GM18870 (cell line): Measurements from ENCODE around the gene DIP2A.
"Not testable (repeated sequence)": the region's sequence is repeated elsewhere in the genome, so short reads cannot be mapped to it uniquely, and the experiment has no call there.

Experiments
- ATAC-seq: cut with Tn5 transposase; IDR thresholded peaks from one replicate; pipeline ENCODE4 v1.9.1; 2021; ENCODE audit warnings: moderate library complexity; ENCODE audit not compliant: unreplicated experiment

The DIP2A gene

DNA sequence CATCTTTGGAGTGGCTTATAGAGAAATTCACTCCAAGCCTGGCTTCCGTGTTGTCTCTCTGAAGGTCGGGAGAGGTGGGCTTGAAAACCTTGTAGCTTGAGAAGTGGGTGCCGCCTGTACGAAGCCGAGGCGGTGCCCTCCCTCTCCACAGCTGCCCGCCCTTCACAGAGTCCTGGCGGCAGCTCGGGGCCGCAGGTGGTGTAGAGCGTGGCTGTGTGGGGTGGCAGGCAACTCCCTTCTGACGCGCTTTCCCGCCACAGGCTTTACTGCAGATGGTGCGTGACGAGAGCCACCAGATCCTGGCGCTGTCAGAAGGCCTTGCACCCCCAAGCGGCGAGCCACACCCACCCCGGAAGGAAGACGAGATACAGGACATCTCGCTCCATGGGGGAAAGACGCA lies 33.1 kb upstream of the DIP2A start:
- ATAC-seq = no peak

DNA sequence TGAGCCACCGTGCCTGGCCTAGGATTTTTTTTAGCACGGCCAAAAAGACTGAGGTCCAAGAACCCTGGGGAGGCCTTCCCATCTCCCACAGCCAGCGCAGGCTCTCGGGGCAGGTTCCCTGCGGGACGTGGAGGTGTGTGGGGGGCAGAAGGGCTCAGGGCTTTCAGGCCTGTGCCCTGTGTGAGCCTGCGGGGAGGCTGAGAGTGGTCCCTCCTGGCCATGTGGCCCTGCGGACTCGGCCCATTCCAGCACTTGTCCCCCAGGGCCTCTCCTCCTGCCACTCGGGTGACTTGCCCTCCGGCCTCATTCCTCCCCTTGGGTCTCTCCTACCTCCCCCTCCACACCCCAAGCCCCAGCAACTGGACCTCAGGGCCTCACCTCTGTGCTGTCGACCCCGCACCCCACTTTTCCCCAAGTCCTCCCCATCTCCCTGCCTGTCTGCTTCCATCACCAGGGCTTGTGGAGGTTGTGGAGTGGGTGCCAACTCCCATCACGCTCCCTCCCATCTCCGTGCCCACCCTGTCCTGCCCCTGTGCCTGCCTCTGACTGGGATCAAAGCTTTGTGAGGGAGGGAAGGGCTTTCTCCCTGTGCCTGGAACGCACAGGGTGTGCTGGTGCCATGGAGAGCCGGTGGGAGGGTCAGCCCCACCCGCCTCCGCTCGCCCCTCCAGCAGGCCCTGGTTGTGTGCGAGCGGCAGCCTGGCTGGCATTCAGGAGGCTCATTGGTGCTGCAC lies 32.2 kb upstream of the DIP2A start:
- no peak for ATAC-seq

DNA sequence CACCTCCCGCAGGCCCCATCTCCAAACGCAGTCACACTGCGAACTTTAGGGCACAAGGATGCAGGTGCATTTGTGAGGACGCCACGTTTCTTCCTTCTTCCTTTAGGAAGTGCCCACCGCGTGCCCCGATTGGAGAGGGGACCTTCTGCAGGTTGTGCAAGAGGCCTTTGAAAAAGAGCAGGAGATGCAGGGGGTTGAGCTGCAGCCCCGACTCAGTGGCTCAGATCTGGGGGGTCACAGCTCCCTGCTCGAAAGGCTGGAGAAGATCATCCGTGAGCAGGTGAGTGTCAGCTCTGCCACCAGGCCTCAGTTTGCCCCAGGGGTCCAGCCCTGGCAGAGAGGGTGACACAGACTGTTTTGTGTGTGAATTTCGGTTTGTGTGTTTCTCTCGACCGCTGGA lies 31.2 kb upstream of the DIP2A start:
- ATAC-seq = no peak

GRCh38 chr21:46428286-46428685 lies 30.4 kb upstream of the DIP2A start:
- ATAC-seq = no peak

- ATAC-seq = no peak
These were observed 29.5 kb upstream of the DIP2A start for GRCh38 chr21:46428987-46429710.

DNA sequence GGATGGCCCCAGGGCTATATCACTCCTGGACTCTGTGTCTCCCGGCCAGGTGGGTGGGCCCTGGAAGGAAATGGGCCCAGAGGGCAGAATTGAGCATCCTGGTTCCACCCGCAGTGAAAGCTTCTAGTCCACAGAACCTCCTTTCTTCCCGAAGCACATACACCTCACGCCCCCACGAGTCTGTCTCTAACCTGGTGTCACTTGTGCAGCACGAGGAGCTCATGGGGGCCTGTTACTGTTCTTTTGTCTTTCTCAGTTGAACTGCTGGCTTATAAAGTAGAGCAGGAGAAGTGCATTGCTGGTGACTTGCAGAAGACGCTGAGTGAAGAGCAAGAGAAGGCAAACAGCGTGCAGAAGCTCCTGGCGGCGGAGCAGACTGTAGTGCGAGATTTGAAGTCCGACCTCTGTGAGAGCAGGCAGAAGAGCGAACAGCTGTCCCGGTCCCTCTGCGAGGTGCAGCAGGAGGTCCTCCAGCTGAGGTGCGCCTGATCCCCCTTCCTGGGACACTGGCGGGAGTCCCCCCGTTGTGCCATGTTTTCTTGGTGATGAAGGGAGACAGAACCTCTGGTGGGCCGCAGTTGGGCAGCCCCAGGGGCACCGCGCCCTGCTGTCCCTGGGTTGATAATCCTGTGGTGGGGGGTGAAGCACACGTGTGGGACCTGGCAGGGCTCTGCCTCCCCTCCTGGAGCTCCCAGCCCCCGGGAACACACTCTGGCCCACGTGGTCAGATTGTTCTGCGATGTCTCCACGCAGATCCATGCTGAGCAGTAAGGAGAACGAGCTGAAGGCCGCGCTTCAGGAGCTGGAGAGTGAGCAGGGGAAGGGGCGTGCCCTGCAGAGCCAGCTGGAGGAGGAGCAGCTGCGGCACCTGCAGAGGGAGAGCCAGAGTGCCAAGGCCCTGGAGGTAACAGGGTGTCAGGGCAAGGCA lies 28.7 kb upstream of the DIP2A start:
- ATAC-seq = no peak

DNA sequence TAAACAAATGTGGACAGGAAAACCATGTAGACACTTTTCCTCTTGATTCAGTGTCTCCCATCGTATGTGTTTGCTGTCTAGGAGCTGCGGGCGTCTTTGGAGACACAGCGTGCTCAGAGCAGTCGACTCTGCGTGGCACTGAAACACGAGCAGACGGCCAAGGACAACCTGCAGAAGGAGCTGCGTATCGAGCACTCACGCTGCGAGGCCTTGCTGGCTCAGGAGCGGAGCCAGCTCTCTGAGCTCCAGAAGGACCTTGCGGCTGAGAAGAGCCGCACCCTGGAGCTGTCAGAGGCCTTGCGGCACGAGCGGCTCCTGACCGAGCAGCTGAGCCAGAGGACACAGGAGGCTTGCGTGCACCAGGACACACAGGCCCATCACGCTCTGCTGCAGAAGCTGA lies 27.2 kb upstream of the DIP2A start:
- ATAC-seq = no peak

DNA sequence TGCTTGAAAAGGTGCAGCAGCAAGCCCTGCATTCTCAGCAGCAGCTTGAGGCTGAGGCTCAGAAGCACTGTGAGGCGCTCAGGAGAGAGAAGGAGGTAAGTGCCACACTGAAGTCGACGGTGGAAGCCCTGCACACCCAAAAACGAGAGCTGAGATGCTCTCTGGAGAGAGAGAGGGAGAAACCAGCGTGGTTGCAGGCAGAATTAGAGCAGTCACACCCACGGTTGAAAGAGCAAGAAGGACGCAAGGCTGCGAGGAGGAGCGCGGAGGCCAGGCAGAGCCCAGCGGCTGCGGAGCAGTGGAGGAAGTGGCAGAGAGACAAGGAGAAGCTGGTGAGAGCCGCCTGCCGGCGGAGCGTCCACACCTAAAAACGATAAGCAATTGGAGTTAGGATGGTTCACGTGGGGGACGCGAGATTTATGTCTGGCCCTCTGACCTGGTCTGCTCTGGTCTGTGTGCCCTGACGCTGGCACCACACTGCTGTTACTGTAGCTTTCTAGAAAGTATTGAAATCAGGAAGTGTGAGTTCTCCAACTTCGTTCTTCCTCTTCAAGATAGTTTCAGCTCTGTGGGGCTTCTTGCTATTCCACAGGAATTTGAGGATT lies 26.7 kb upstream of the DIP2A start:
- no peak for ATAC-seq

DNA sequence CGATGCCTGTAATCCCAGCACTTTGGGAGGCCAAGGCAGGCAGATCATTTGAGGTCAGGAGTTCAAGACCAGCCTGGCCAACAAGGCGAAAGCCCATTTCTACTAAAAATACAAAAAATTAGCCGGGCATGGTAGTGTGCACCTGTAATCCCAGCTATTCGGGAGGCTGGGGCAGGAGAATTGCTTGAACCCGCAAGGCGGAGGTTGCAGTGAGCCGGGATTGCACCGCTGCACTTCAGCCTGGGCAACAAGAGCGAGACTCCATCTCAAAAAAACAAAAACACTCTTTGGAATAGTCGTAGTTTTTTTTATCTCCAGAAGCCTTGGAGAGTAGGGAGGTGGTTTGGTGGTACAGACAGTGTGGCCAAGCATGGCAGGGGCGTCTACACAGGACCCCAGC lies 25.6 kb upstream of the DIP2A start:
- ATAC-seq = not testable (repeated sequence)

DNA sequence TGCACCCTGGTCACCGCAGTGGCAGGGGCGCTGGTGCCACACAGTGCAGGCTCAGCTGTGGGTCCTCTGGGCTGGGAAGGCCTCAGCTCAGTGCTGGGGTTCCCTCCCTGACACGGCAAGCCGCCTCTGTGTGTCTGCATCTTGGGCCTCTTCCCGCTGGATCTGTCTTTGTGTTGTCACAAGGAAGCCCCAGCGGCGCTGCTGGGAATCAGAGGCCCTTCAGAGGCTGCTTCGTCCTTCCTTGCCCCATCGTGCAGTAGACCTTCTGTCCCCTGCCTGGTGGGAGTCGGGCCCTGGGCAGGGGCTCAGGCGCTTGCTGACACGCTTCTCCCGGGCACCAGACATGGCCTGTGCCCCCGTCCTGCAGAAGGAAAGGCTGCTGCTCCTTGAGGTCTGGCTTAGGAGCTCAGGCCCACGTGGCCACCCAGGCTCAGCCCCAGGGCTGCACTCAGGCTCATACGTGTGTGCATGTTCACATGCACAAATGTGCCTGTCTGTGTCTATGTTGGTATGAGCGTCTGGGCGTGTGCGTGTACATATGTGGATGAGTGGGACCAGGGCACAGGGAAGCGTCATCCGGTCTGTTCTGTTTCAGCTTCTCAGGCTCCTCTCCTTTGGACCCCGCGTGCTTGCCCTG lies 24.3 kb upstream of the DIP2A start:
- ATAC-seq = no peak

DNA sequence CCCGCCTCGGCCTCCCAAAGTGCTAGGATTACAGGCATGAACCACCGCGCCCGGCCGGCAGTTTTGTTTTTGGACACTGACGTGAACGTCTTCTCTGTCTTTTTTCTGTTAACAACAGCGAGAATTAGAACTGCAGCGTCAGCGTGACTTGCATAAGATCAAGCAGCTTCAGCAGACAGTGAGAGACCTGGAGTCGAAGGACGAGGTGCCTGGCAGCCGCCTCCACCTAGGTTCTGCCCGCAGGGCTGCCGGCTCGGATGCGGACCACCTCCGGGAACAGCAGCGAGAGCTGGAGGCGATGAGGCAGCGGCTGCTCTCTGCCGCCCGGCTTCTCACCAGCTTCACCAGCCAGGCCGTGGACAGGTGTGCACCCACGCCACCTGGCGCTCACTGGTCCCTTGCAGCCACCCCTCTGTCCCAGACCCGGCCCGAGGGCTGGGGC lies 22.9 kb upstream of the DIP2A start:
- ATAC-seq = no peak

DNA sequence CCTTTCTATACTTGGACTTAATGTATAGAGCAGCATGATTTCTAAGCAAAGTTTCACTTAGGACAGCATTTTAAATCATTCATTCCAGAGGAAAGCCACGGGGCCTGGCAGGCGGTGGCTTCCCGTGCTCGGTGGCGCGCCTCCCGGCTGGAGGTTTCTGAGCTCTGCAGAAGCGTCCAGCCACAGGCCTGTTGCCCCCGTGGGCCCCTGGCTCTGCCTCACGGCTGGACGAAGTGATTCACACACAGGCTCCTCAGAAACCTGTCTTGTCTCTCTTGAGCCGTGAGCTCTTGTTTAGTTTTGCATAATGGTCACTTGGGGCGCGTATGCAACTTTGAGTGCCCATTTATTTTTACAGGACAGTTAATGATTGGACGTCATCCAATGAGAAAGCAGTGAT lies 22.1 kb upstream of the DIP2A start:
- ATAC-seq = no peak

DNA sequence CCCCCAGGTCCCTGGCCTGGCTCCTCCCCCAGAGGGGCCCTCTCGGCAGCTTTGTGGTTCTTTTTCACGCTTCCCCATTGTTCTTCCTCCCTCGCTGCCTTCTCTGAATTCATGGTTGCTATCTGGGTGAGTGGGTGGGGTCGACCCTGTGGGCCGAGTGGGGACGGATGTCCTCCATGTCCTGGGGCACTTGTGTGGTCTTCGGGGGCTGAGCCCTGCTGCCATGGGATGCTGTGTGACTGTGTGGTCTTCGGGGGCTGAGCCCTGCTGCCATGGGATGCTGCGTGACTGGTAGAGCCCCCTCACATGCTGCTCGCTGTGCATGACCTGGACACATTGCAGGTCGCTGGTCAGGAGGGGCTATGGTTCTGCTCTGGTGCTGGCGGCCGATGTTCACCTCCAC lies 21.6 kb upstream of the DIP2A start:
- no peak for ATAC-seq

GRCh38 chr21:46437511-46437910 lies 21.2 kb upstream of the DIP2A start:
- ATAC-seq = no peak

DNA sequence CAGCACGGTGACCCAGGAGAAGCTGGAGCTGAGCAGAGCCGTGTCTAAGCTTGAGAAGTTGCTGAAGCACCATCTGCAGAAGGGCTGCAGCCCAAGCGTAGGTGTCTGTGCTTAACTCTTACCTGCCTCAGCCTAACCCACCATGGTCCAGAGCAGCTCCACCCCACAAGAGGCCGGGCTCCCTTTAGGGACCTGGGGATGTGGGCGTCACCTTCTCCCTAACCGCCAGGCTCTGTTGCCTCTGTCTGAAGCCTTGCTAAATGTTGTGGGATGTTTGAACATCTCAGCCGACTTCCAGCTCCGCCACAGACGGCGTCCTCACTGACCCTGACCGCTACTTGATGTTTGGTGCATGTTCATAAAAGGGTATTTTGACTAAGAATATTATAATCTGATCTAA lies 20.4 kb upstream of the DIP2A start:
- ATAC-seq = no peak

- no peak for ATAC-seq
These were observed 18.8 kb upstream of the DIP2A start for GRCh38 chr21:46439906-46440305.

- ATAC-seq = no peak
These were observed 17.4 kb upstream of the DIP2A start for GRCh38 chr21:46441331-46441730.

- no peak for ATAC-seq
These were observed 16.7 kb upstream of the DIP2A start for GRCh38 chr21:46441961-46442498.

GRCh38 chr21:46442938-46443337 lies 15.8 kb upstream of the DIP2A start:
- no peak for ATAC-seq

DNA sequence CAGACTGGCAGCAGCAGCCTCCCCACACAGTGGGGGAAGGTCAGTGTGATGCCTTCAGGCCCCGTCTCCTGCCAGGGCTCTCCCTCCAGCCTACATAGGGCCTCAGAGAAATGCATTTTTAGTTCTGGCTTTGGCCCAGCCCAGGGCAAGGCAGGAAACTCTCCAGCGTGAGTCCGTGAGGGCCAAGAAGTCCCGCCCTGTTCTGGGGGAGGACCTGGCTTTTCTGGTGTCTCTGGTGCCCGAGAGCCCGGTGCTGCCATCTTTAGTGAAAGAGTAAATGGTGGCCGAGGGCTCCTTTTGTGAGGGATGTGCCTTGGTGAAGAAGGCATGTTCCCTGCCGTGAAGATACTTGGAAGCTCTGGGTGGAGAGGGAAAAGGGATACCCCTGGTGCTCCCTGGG lies 14.8 kb upstream of the DIP2A start:
- no peak for ATAC-seq
